ENCODE data around the gene TNFRSF14. TPM values are rescaled to one million over a fixed set of nuclear protein-coding genes. Genes with fewer than 3 reads are reported as not detected.

The TNFRSF14 gene
- total and polyA plus RNA-seq, 9 of the 15 experiments (the other 6 are each of a cell fraction or from before 2014, with no cell fraction given), result 0.11 to 2.3 (median 0.68) TPM; not detected in 2

DNA sequence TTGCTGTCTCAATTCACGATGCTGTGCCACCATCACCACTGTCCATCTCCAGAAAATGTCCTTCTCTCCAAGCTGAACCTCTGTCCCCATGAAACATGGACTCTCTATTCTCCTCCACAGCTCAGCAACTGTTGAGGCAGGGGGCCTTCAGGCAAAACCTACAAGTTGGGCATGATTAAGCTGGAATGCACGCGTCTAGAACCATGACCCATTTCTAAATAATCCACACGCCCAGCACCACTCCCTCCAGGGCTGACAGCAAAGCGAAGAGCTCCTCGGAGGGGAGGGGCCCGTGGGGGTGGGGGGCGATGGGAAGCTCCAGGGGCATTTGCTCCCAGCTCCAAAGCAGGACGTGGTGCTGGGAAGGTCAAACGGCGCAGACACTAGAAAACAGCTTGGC is 22.8 kb upstream of the TNFRSF14 start:
- no peaks in the 10 kb centered on the region for H3K9me3 ChIP-seq (replicated peaks; ENCODE audit: control insufficient read depth, insufficient read depth, low read depth, low read length)
- FAIRE-seq, result no peak
- 8% methylated on average over 11 of the region's 11 CpGs for WGBS (ENCODE audit: insufficient coverage, low coverage, missing lambda C conversion rate)
- H3K9ac ChIP-seq (ENCODE audit: insufficient read depth in 1 of 2, low read depth in 2 of 2, low read length in 2 of 2), result no peak overlapping the region
- no peaks in the 10 kb centered on the region for H3K79me2 ChIP-seq (ENCODE audit: control insufficient read depth, insufficient read depth, low read length)
- intact Hi-C loops (cut with micrococcal nuclease), result no loop called here
- H3K4me3 ChIP-seq, result no peak overlapping the region
- H3K4me1 ChIP-seq (replicated peaks in 1 of 2; ENCODE audit: control insufficient read depth in 2 of 2, insufficient read depth in 2 of 2, low read length in 2 of 2), result peaks cover 0 to 73% of the 10 kb centered on the region in 2 experiments; a peak in 3 of 5 replicates
- no peak for ATAC-seq
- BruUV-seq (replicated peaks), result no TSS peak
- no peaks in the 10 kb centered on the region for H3K36me3 ChIP-seq (ENCODE audit: control insufficient read depth, insufficient read depth, low read length)
- no peak for DNase-seq (ENCODE audit: extremely low read depth in 1 of 4, low spot score in 3 of 4)
- ChIA-PET POLR2A (interaction anchor here (1.1 to 1.5 kb wide), 3 partner anchors 8 to 14 kb away, joined by 3 to 4 read pairs (median 3); no protein-coding TSS in a partner anchor), CTCF (ENCODE audit: low intra/inter-chr PET ratio) (no interaction called here)
- no peak overlapping the region for H3K4me2 ChIP-seq (ENCODE audit: insufficient read depth, low read length)
- in situ Hi-C loops (cut with MboI), result loop anchor here (25.0 kb wide), 1 partner anchor 346 kb away; the partner anchor contains the start of gene FAAP20
- H3K9me1 ChIP-seq (ENCODE audit: control insufficient read depth, insufficient read depth, low read length), result no peaks in the 10 kb centered on the region
- H2AFZ ChIP-seq (ENCODE audit: low read depth, low read length), result no peak overlapping the region
- peaks cover 6% of the 10 kb centered on the region; the same call in 1 of the 2 replicates for H4K20me1 ChIP-seq (replicated peaks; ENCODE audit: control insufficient read depth, insufficient read depth, low read length)
- H3K27me3 ChIP-seq (ENCODE audit: control insufficient read depth in 2 of 2, insufficient read depth in 2 of 2, low read length in 2 of 2), result peaks cover 46 to 74% of the 10 kb centered on the region in 2 experiments; a peak in 4 of 5 replicates
- H3K27ac ChIP-seq (ENCODE audit: extremely low read depth, low read depth, low read length), result no peak overlapping the region
- TF ChIP-seq PCBP2 (IDR thresholded peaks at IDR 0.05; ENCODE audit: low read depth, low read length, poor library complexity, severe bottlenecking) (no peak), IRF9 (tag; IDR thresholded peaks at IDR 0.05) (no peak), RFX7 (CRISPR knock-in tag; IDR thresholded peaks at IDR 0.05) (no peak), RB1 (IDR thresholded peaks at IDR 0.05; ENCODE audit: low read depth) (no peak), ZNF707 (CRISPR knock-in tag; conservative IDR thresholded peaks at IDR 0.05) (no peak), FIP1L1 (IDR thresholded peaks at IDR 0.05; ENCODE audit: low read depth, low read length, poor library complexity, severe bottlenecking) (no peak), PTBP1 (IDR thresholded peaks at IDR 0.05; ENCODE audit: low read depth, low read length) (no peak), GTF2F1 (IDR thresholded peaks at IDR 0.05; ENCODE audit: low read depth, low read length) (no peak), ZNF609 (CRISPR knock-in tag; IDR thresholded peaks at IDR 0.05; ENCODE audit: borderline replicate concordance) (no peak), SNIP1 (IDR thresholded peaks at IDR 0.05; ENCODE audit: low read depth) (no peak), NCOA4 (IDR thresholded peaks at IDR 0.05; ENCODE audit: partially characterized antibody) (no peak), ZBTB26 (CRISPR knock-in tag; IDR thresholded peaks at IDR 0.05) (no peak), HCFC1 (IDR thresholded peaks at IDR 0.05; ENCODE audit: low read depth, low read length) (no peak)
- TF ChIP-seq, protein P1, sequence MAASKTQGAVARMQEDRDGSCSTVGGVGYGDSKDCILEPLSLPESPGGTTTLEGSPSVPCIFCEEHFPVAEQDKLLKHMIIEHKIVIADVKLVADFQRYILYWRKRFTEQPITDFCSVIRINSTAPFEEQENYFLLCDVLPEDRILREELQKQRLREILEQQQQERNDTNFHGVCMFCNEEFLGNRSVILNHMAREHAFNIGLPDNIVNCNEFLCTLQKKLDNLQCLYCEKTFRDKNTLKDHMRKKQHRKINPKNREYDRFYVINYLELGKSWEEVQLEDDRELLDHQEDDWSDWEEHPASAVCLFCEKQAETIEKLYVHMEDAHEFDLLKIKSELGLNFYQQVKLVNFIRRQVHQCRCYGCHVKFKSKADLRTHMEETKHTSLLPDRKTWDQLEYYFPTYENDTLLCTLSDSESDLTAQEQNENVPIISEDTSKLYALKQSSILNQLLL (CRISPR knock-in tag; IDR thresholded peaks at IDR 0.05; ENCODE audit: borderline replicate concordance), result no peak
